Measurements from ENCODE around the gene PRKD2. TPM values are rescaled to one million over a fixed set of nuclear protein-coding genes. Genes with fewer than 3 reads are reported as not detected.
A peak's percentile ranks its signal among the peaks of the same experiment; 100 is the strongest.

The PRKD2 gene
- total RNA-seq, 1 donor from 2014 or later: 14.9 TPM

DNA sequence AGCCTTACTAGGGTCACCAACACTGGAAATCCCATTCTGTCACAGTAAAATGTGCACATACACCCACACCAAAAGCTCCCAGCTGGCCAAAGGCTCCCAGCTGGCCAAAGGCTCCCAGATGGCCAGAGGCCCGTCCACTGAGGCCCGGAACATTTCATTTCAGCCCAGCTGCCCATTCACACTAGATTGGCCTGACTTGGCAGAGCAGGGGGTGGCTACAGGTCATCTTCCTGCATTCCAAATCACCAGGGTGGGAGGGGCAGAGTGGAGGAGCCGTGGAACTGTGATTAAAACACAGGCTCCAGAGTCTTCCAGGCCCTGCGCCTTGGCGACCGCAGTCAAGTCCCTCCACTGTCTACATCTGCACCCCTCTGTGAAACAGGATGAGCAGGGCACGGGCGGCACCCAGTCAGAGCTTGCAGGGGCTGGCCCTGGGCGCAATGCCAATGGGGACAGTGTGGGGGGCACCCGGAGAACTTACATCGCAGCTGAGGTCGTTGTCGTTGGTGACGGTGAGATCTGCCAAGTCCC lies 10.1 kb upstream of the PRKD2 start:
- Mint-ChIP-seq H3K9me3 (no peaks in the 10 kb centered on the region), H3K27ac (peak overlapping the region; percentile 59)
- no peak overlapping the region for H3K27ac ChIP-seq

DNA sequence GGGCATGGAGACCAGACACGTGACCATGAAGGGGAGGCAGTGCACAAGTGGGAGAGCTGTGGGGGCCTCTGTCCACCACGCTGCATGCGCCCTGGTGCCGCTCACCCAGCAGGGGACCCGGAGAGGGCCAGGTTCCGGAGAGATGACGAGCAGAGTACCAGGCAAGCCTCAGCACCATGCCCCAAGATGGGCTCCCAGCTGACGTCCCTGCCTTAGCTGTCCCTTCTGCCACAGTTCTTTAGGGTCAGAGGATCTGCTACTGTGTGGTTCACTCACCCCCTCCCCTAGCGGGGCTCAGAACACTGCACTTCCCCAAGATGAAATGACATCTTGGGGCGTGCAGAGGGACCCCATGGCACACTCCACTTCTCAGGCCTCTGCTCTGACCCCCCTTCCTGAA lies 9.6 kb upstream of the PRKD2 start:
- no peaks in the 10 kb centered on the region for H3K27me3 Mint-ChIP-seq (ENCODE audit: insufficient read depth, low read depth)
- no peak for TF ChIP-seq EZH2 (IDR thresholded peaks at IDR 0.05)
- TF ChIP-seq, protein P1, sequence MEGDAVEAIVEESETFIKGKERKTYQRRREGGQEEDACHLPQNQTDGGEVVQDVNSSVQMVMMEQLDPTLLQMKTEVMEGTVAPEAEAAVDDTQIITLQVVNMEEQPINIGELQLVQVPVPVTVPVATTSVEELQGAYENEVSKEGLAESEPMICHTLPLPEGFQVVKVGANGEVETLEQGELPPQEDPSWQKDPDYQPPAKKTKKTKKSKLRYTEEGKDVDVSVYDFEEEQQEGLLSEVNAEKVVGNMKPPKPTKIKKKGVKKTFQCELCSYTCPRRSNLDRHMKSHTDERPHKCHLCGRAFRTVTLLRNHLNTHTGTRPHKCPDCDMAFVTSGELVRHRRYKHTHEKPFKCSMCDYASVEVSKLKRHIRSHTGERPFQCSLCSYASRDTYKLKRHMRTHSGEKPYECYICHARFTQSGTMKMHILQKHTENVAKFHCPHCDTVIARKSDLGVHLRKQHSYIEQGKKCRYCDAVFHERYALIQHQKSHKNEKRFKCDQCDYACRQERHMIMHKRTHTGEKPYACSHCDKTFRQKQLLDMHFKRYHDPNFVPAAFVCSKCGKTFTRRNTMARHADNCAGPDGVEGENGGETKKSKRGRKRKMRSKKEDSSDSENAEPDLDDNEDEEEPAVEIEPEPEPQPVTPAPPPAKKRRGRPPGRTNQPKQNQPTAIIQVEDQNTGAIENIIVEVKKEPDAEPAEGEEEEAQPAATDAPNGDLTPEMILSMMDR (IDR thresholded peaks at IDR 0.05): no peak
- TF ChIP-seq EZH2phosphoT487 (IDR thresholded peaks at IDR 0.05): no peak
- no peak overlapping the region for H3K4me3 ChIP-seq
- peak overlapping the region; percentile 59 for H3K27ac Mint-ChIP-seq
- H3K9ac ChIP-seq: no peak overlapping the region
- peaks cover 55% of the 10 kb centered on the region for H4K20me1 ChIP-seq (ENCODE audit: low read depth)
- no peak for DNase-seq (ENCODE audit: low spot score)
- no peaks in the 10 kb centered on the region for H3K36me3 ChIP-seq
- H3F3A ChIP-seq (ENCODE audit: low read depth): no peaks in the 10 kb centered on the region
- no peak overlapping the region for H2AFZ ChIP-seq (replicated peaks)
- H3K4me3 Mint-ChIP-seq: no peak overlapping the region
- peaks cover 23% of the 10 kb centered on the region for H3K4me1 Mint-ChIP-seq
- H3K4me2 ChIP-seq: no peak overlapping the region
- no peak overlapping the region for H3K27ac ChIP-seq
- H3K27me3 ChIP-seq: no peaks in the 10 kb centered on the region
- no peaks in the 10 kb centered on the region for H3K9me3 Mint-ChIP-seq
- peaks cover 25% of the 10 kb centered on the region for H3K36me3 Mint-ChIP-seq
- peaks cover 8% of the 10 kb centered on the region for H3K79me2 ChIP-seq (ENCODE audit: low read depth)
- no peaks in the 10 kb centered on the region for H3K4me1 ChIP-seq
- no peaks in the 10 kb centered on the region for H3K9me3 ChIP-seq (ENCODE audit: low read depth)

More for the DNA sequence above, 10.1 kb upstream of the PRKD2 start:
- H3K4me1 Mint-ChIP-seq: peaks cover 22% of the 10 kb centered on the region
- H2AFZ ChIP-seq (replicated peaks): no peak overlapping the region
- H3K9ac ChIP-seq: no peak overlapping the region
- peaks cover 4% of the 10 kb centered on the region for H3K27me3 Mint-ChIP-seq (ENCODE audit: insufficient read depth, low read depth)
- no peak overlapping the region for H3K4me3 ChIP-seq
- DNase-seq (ENCODE audit: low spot score): no peak
- no peaks in the 10 kb centered on the region for H3K27me3 ChIP-seq
- no peaks in the 10 kb centered on the region for H3K4me1 ChIP-seq
- H3K36me3 ChIP-seq: no peaks in the 10 kb centered on the region
- peaks cover 29% of the 10 kb centered on the region for H3K36me3 Mint-ChIP-seq
- no peak overlapping the region for H3K4me3 Mint-ChIP-seq
- no peak for TF ChIP-seq EZH2 (IDR thresholded peaks at IDR 0.05)
- TF ChIP-seq, protein P1 (IDR thresholded peaks at IDR 0.05): no peak
- TF ChIP-seq EZH2phosphoT487 (IDR thresholded peaks at IDR 0.05): no peak
- peaks cover 60% of the 10 kb centered on the region for H4K20me1 ChIP-seq (ENCODE audit: low read depth)
- H3K9me3 ChIP-seq (ENCODE audit: low read depth): no peaks in the 10 kb centered on the region
- peaks cover 8% of the 10 kb centered on the region for H3K79me2 ChIP-seq (ENCODE audit: low read depth)
- no peaks in the 10 kb centered on the region for H3F3A ChIP-seq (ENCODE audit: low read depth)
- no peak overlapping the region for H3K4me2 ChIP-seq

DNA sequence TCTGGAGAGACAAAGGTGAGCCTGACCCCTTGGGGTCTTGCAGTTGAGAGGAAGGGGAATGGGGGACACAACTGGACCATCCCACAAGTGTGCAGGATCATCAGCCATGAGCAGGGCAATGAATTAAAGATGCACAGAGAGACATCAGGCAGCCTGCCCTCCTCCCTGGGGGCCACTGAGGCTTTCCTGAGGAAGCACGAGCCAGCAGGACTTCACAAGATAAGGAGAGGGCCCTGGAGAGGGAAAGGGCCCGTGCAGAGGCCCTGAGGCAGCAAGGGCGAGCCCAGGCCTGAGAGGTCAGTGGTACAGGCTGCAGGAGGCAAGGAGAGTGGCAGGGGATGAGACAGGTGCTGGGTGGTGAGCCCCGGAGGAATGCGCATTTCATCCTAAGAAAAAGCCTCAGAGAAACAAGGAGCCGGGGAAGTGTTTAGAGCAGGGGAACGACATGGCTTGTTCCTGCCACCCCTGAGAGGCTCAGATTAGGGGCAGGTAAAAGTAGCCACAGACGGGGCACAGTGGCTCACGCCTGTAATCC lies 9.0 kb upstream of the PRKD2 start:
- no peak overlapping the region for H3K9ac ChIP-seq
- no peaks in the 10 kb centered on the region for H3K27me3 ChIP-seq
- no peak overlapping the region for H3K4me3 Mint-ChIP-seq
- no peak overlapping the region for H3K4me3 ChIP-seq
- no peaks in the 10 kb centered on the region for H3K9me3 Mint-ChIP-seq
- H3K36me3 Mint-ChIP-seq: peaks cover 20% of the 10 kb centered on the region
- peak overlapping the region; percentile 57 for H3K27ac Mint-ChIP-seq
- H3K4me1 Mint-ChIP-seq: peaks cover 23% of the 10 kb centered on the region
- no peaks in the 10 kb centered on the region for H3F3A ChIP-seq (ENCODE audit: low read depth)
- no peak overlapping the region for H2AFZ ChIP-seq (replicated peaks)
- no peaks in the 10 kb centered on the region for H3K9me3 ChIP-seq (ENCODE audit: low read depth)
- H3K36me3 ChIP-seq: no peaks in the 10 kb centered on the region
- H3K4me1 ChIP-seq: no peaks in the 10 kb centered on the region
- peaks cover 8% of the 10 kb centered on the region for H3K79me2 ChIP-seq (ENCODE audit: low read depth)
- peaks cover under 1% of the 10 kb centered on the region for H3K27me3 Mint-ChIP-seq (ENCODE audit: insufficient read depth, low read depth)
- TF ChIP-seq EZH2phosphoT487 (IDR thresholded peaks at IDR 0.05) (no peak), EZH2 (IDR thresholded peaks at IDR 0.05) (no peak)
- TF ChIP-seq, protein P1 (IDR thresholded peaks at IDR 0.05): no peak
- peaks cover 51% of the 10 kb centered on the region for H4K20me1 ChIP-seq (ENCODE audit: low read depth)
- no peak for DNase-seq (ENCODE audit: low spot score)
- H3K4me2 ChIP-seq: no peak overlapping the region
- no peak overlapping the region for H3K27ac ChIP-seq
